Thoracic aorta (tissue), 2 donors: ENCODE data around the gene PPP1R9A. TPM values are rescaled to one million over a fixed set of nuclear protein-coding genes. Genes with fewer than 3 reads are reported as not detected.

ENCODE experiments used
- ATAC-seq: fragments of 150-250 bp; one replicate; pipeline ENCODE4 v1.8.0; 2017; ENCODE audit warnings: low read depth; ENCODE audit not compliant: insufficient number of reproducible peaks, low FRiP score
- DNase-seq: peaks from one replicate; pipeline ENCODE4 v3.0.0-alpha.2; 2020; ENCODE audit warnings: low spot score
- H3K27ac ChIP-seq, 2 donors: fragments of 200-600 bp; sonication (generic); 1 replicate in 1 of 2; 2 replicates in 1 of 2; pipeline ENCODE4 v1.5.1; 2016; ENCODE audit warnings: mild to moderate bottlenecking in 2 of 2, moderate library complexity in 2 of 2
- H3K27me3 ChIP-seq: fragments of 200-600 bp; sonication (generic); replicated peaks from 2 replicates; pipeline ENCODE4 v1.6.0; 2016; ENCODE audit warnings: mild to moderate bottlenecking; ENCODE audit not compliant: insufficient read depth
- H3K36me3 ChIP-seq: fragments of 200-600 bp; sonication (generic); one replicate; pipeline ENCODE4 v1.5.1; 2016
- H3K4me1 ChIP-seq, 2 donors: fragments of 200-600 bp; sonication (generic); 1 replicate in 1 of 2; 2 replicates in 1 of 2; pipeline versions ENCODE4 v1.5.1 to v1.6.0; 2016; ENCODE audit warnings: low read depth in 2 of 2, mild to moderate bottlenecking in 1 of 2; ENCODE audit not compliant: control insufficient read depth in 1 of 2
- H3K4me3 ChIP-seq: fragments of 200-600 bp; sonication (generic); 2 replicates; pipeline ENCODE4 v1.5.1; 2016; ENCODE audit warnings: mild to moderate bottlenecking
- H3K9me3 ChIP-seq: fragments of 200-600 bp; sonication (generic); 2 replicates; pipeline ENCODE4 v1.5.1; 2016
- total RNA-seq, 2 donors: library from RNA; depleted of rRNA; stranded (reverse); fragments of >200 nt; gene quantifications; one replicate each; pipeline versions ENCODE4 v1.1.0 to v1.2.3, GENCODE V29; 2016
- TF ChIP-seq, protein P1 (sequence below): fragments of 200-600 bp; sonication (generic); IDR thresholded peaks from one replicate; pipeline ENCODE4 v1.5.1; 2019; ENCODE audit warnings: antibody characterized with exemption

PPP1R9A gene
- total RNA-seq, 2 donors from 2014 or later, result 5.7 to 11.8 TPM

DNA sequence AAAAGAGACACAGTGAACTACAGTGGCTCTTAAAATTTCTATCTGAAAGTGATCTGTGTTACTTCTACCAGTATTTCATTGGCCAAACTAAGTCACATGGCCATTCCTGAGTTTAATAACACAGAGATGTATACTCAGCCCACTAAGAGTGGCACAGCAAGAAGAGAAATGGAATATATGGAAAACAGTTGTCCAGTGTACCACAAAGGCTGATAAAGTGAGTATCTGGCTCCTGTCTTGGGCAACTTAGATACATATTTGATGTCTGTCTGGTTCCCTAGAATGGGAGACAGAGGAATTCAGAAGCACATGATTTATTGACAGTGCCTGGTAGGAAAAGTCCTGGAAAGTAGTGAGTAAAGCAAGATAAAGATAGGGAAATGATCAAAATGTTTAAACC is 427.1 kb downstream of the PPP1R9A start:
- H3K9me3 ChIP-seq, result no peaks in the 10 kb centered on the region
- H3K4me1 ChIP-seq, result peaks cover 0 to 6% of the 10 kb centered on the region in 2 donors
- ATAC-seq, result no peak
- H3K36me3 ChIP-seq, result no peaks in the 10 kb centered on the region
- no peak overlapping the region for H3K27ac ChIP-seq
- DNase-seq, result no peak
- no peaks in the 10 kb centered on the region for H3K27me3 ChIP-seq
- TF ChIP-seq, protein P1, sequence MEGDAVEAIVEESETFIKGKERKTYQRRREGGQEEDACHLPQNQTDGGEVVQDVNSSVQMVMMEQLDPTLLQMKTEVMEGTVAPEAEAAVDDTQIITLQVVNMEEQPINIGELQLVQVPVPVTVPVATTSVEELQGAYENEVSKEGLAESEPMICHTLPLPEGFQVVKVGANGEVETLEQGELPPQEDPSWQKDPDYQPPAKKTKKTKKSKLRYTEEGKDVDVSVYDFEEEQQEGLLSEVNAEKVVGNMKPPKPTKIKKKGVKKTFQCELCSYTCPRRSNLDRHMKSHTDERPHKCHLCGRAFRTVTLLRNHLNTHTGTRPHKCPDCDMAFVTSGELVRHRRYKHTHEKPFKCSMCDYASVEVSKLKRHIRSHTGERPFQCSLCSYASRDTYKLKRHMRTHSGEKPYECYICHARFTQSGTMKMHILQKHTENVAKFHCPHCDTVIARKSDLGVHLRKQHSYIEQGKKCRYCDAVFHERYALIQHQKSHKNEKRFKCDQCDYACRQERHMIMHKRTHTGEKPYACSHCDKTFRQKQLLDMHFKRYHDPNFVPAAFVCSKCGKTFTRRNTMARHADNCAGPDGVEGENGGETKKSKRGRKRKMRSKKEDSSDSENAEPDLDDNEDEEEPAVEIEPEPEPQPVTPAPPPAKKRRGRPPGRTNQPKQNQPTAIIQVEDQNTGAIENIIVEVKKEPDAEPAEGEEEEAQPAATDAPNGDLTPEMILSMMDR, result no peak
- no peak overlapping the region for H3K4me3 ChIP-seq

DNA sequence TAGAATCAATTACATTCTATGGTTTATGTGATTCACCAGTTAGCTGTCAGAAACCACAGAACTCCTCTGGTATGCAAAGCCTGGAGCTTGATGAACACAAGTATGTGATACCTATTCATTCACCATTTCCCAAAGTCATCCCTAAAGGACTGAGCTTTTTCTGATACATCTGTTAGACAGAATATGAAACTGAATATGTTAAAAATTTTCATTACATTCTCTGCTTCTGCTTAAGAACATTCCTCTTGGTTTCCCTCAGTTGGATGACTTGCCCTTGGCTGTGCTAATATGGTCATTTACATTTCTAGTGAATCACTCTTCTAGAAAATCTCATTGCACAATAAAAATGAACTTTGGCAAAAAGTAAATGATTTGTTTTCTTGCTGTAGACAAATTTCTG is 427.7 kb downstream of the PPP1R9A start:
- ATAC-seq, result no peak
- no peaks in the 10 kb centered on the region for H3K27me3 ChIP-seq
- TF ChIP-seq, protein P1, result no peak
- no peaks in the 10 kb centered on the region for H3K36me3 ChIP-seq
- H3K4me3 ChIP-seq, result no peak overlapping the region
- H3K27ac ChIP-seq, result no peak overlapping the region
- H3K4me1 ChIP-seq, result peaks cover 0 to 4% of the 10 kb centered on the region in 2 donors
- H3K9me3 ChIP-seq, result no peaks in the 10 kb centered on the region
- no peak for DNase-seq

DNA sequence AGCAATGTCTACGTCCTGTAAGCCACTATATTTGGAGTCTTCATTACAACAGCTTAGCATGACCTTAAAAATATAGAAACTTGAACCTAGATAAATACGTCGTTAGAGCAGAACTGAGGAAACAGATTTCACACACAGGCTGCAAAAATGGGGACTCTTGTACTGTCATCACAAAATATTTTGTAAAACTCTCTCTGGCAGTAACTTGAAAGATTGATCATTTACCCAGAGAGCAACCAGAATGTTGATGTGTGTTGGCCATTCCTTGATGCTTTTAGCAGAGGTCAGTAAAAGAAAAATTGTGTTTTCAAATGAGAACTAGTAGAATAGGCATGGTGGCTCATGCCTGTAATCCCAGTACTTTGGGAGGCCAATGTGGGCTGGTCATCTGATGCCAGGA is 431.4 kb downstream of the PPP1R9A start:
- H3K27me3 ChIP-seq, result no peaks in the 10 kb centered on the region
- ATAC-seq (no peak), DNase-seq (no peak)
- H3K27ac ChIP-seq, result no peak overlapping the region
- H3K4me1 ChIP-seq, result no peaks in the 10 kb centered on the region
- H3K4me3 ChIP-seq, result no peak overlapping the region
- TF ChIP-seq, protein P1, result no peak
- no peaks in the 10 kb centered on the region for H3K9me3 ChIP-seq
- H3K36me3 ChIP-seq, result no peaks in the 10 kb centered on the region

DNA sequence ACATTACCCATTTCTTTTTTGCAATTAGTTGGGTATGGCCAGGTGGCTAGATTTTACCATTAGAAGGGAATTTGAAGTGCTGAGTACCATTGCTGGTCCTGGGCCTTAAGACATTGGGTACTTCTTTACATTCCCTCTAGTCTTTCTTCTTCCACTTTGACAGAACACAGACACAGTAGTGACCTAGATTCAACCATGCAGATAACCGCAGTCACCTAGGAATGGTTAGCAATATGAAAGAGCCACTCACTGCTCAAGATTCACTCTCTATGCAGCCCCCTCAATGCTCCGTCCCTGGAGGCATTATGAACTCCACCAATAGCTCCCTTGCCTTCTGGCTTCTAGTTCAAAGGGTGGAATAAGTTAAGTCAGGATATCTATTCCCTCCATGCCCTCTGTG is 433.1 kb downstream of the PPP1R9A start:
- ATAC-seq (no peak), DNase-seq (no peak)
- Histone ChIP-seq H3K27me3 (no peaks in the 10 kb centered on the region), H3K9me3 (no peaks in the 10 kb centered on the region), H3K4me3 (no peak overlapping the region), H3K36me3 (no peaks in the 10 kb centered on the region), H3K27ac (no peak overlapping the region), H3K4me1 (no peaks in the 10 kb centered on the region)
- TF ChIP-seq, protein P1, result no peak

DNA sequence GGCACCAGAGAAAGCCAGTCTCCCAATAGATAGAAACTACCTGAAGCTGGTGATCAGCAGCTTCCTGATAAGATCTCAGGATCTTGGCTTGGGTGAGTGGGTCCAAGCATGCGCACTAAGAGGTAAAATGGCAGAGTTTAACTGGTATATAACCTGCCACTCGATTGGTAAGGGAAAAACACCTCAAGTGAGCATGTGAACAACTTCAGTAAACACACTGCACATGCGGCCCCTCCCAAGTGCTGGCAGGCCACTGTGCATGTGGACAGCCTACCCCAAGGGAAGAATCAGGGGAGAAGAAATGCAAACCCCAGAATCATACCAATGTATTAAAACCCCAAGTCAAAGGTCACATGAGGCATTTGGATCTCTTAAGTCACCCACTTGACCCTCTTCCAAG is 434.6 kb downstream of the PPP1R9A start:
- H3K4me3 ChIP-seq, result no peak overlapping the region
- no peaks in the 10 kb centered on the region for H3K27me3 ChIP-seq
- ATAC-seq (no peak), DNase-seq (no peak)
- TF ChIP-seq, protein P1, result no peak
- no peaks in the 10 kb centered on the region for H3K4me1 ChIP-seq
- no peaks in the 10 kb centered on the region for H3K36me3 ChIP-seq
- H3K9me3 ChIP-seq, result no peaks in the 10 kb centered on the region
- no peak overlapping the region for H3K27ac ChIP-seq
